ENCODE measurements around the gene CNST.
"Not testable (repeated sequence)": the region's sequence is repeated elsewhere in the genome, so short reads cannot be mapped to it uniquely, and the experiment has no call there.

Gene CNST

GRCh38 chr1:246709835-246710234 is 143.6 kb downstream of the CNST start:
- no peak for DNase-seq (ENCODE audit: low spot score)

GRCh38 chr1:246711548-246712003 is 145.3 kb downstream of the CNST start:
- DNase-seq (ENCODE audit: low spot score) = no peak

GRCh38 chr1:246712428-246712827 is 146.2 kb downstream of the CNST start:
- not testable (repeated sequence) for DNase-seq (ENCODE audit: low spot score)
